ENCODE measurements around the gene ABCA2. TPM values are rescaled to one million over a fixed set of nuclear protein-coding genes. Genes with fewer than 3 reads are reported as not detected.

The ABCA2 gene
- polyA plus RNA-seq, 1 donor = 16.5 TPM

DNA sequence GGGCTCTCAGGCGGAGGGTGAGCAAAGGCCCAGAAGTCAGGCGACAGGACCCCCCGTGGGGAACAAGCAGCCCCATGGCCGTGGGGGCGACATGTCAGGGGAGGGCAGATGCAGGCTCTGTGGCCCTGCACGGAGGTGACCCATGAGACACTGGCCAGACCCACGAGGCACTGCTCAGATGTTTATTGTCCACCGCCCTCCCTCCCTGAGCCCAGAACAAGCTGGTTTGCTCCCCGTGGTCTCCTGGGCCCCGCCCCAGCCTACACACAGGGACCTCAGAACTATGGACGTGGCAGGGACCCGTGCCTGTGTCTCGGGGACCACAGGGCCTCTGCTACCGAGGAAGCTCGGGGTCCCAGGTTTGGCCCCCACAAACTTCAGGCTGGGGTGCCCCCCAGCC is 2.0 kb upstream of the ABCA2 start:
- DNase-seq (ENCODE audit: low read depth) = no peak

DNA sequence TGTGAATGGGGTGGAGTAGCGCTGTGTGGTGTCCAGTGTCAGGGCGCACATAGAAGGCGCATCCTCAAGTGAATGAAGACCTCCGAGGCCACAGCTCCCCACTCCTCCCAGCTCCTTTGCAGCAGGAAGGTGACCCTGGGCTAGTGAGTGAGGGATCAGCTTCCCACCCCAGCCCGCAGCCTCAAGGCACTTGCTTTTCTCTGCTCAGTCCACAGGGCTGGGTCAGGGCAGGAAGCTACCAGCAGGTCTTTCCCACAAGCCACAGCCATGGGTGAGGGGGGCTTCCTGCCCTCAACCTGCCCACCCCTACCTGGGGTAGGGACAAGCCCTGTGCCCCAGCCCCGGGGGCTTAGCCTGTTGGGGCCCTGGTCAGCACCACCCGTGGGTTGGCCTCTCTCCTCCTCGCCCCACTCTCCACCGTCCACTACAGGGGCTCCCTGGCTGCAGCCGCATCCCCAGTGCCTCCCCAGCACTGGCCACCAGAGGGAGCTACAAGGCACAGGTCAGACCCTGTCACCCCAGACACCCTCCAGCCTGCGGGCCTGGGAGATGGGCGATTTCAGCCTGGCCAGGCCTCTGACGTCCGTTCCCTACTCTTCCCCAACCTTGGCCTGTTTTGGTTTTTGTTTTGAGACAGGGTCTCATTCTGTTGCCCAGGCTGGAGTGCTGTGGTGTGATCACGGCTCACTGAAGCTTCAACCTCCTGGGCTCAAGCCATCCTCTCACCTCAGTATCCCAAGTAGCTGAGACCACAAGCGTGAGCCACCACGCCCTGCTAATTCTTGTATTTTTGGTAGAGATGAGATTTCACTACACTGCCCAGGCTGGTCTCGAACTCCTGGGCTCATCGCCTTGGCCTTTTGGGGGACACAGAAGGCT is 1.3 kb upstream of the ABCA2 start:
- no peak for DNase-seq (ENCODE audit: low read depth)

DNA sequence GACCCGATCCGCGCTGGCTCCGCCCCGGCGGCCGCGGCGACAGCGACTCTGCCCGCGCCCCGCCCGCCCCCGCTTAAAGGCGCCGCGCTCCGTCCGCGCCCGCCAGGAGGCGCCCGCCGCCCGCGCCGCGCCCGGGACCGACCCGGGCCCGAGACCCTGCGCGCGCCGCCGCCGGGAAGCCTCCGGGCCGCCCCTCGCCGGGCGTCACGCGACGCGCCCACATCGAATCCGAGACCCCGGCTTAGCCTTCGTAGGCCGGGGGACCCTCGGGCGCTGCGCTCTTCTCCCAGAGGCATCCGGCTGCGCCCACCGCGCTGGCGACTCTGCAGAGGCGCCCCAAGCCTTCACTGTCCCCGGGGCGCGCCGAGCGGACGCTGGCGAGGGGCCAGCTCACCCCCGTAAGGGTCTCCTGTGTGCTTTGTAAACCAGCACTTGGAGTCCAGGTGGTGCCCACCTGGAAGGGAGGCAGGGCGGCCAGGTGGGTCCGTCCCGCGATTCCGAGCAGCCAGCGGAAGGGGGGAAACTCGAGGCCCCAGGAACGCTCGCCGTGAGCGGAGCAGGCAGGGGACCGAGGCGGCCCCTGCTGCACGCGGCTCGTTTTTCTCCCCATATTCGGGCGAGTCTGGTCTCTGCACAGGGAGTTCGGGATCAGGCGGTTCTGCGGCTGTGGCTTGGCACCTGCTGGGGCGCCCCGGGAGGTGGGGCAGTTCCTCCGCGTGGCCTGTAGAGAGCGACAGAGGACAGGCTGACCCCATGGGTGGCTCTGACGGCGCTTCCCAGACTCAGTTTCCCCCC is 423 bp upstream of the ABCA2 start:
- no peak for DNase-seq (ENCODE audit: low read depth)

DNA sequence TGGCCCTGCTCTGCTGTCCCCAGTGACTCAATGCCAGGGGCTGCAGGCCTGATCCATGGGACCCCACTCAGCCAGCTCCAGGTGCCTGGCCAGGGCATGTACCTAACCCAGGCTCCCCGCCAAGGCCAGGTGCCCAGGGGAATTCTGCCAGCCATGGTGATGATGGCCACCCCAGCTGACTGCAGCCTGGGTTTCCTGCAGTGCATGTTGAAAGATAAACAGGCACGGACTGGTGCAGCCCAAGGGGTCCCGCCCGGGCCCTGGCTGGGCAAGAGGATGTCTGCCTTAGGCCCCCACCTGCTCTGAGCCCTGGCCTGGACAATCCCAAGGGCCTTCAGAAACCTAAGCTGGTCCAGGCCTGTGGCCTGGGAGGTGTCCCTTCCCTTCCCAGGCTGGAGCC is 1.2 kb downstream of the ABCA2 start:
- no peak for DNase-seq (ENCODE audit: low read depth)

DNA sequence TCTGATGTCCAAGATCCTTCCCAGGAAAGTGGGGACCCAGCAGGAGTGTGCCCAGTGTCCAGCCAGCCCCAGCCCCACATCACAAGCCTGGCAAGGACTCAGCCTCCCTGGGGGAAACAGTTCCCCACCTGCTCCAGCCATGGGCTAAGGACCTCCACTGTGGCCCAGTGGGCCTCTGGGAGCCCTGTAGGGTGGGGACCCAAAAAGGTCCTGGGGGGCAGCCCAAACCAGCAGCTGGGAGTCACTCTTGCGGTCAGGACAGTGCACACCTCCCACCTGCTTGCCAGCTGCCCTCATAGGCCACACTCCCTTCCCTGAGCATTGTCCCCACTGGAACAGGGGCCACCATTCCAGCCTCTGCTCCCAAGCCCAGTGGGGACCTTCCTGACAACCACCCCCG is 1.7 kb downstream of the ABCA2 start:
- no peak for DNase-seq (ENCODE audit: low read depth)

DNA sequence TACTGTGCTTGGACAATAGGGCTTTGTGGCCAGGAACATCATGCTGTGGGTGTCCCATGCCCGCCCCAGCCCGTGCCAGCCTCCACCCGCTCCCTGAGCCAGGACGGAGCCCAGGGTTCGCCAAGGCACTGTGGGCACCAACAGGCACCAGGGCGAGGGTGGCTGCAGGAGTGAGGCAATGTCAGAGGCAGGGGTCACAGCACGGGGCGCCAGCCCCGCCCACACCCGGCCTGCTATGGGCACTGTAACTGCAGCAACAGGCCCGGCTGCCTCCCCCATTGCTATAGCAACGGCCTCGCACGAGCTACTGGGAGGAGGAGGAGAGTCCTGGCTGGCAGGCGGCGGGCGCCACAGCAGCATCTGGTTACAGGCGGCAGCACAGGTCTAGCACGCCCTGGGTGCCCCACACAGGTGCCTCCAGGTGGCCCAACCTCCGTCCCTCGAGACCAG is 2.5 kb downstream of the ABCA2 start:
- DNase-seq (ENCODE audit: low read depth) = no peak

DNA sequence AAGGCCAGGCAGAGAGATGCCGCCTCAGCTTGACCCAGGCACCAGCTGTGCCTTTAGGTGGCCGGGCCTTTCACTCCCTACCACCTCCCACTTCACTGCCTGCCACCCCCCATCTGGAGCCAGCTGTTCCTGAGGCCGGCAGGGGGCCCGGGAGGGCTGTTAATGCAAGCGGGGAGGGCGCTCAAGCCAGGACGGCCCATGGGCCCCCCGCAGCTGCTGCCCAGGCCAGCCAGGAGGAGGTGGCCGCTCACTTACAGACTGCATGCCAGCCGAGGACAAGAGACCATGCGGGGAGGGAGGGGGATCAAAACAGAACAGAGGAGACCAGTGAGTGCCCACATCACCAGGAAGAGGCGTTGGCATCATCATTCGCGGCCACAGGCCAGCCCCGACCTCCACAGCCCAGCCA is 4.5 kb downstream of the ABCA2 start:
- DNase-seq (ENCODE audit: low read depth) = no peak

DNA sequence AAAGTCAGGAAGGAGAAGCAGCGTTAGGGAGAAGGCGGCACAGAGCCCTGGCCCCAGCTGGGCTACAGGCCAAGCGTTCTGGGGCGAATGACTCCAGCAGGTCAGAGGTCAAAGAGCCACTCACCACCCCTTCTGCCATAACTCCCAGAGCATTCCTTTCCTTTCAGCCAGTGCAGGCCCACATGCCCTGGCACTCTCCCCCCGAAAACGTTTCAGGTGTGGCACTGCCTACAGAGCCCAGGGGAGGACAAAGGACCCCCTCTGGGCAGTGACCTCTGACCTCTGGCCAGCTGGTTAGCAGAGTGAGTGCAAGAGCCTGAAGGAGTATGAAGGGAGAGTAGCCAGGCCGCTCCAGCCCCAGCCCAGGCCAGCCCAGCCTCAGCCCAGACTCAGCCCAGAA is 4.9 kb downstream of the ABCA2 start:
- no peak for DNase-seq (ENCODE audit: low read depth)

DNA sequence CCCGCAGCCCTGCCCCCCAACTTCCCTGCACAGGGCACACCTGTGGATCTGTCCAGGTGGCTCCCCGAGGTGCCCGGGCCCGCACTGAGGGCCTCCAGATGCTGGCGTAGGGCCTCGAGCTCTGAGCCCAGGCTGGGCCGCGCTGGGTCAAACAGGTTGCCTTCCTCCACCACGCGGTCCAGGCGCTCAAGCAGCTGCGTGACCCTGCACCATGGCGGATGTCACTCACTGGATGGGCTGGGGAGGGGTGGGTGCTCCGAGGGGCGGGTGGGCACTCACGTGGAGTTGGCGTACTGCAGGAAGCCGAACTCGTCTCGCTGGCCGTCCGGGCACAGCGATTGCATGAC is 5.4 kb downstream of the ABCA2 start:
- DNase-seq (ENCODE audit: low read depth) = no peak

DNA sequence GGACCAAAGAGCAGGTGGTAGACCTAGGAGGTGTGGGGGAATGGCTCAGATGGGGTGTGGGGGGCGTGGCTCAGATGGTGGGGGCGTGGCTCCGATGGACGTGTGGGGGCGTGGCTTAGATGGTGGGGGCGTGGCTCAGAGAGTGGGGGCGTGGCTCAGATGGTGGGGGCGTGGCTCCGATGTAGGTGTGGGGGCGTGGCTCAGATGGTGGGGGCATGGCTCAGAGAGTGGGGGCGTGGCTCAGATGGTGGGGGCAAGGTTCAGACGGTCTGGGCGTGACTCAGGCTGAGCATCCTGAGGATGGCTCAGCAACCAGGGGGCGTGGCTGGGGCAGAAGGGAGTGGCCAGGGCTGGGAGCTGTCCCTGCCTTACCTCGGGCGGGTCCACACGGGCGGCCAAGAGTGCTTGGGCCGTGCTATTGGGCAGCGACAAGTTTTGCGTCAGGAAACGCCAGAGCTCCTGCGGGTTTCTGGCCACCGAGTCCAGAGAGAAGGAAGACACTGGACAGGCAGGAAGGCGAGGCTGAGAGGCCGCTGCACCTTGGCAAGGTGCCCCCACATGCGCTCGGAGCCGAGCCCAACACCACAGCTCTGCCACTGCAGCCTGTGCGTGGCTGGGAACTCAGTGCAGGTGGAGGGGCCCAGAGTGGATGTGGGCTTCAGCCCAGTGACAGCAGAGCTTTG is 5.9 kb downstream of the ABCA2 start:
- DNase-seq (ENCODE audit: low read depth) = no peak

DNA sequence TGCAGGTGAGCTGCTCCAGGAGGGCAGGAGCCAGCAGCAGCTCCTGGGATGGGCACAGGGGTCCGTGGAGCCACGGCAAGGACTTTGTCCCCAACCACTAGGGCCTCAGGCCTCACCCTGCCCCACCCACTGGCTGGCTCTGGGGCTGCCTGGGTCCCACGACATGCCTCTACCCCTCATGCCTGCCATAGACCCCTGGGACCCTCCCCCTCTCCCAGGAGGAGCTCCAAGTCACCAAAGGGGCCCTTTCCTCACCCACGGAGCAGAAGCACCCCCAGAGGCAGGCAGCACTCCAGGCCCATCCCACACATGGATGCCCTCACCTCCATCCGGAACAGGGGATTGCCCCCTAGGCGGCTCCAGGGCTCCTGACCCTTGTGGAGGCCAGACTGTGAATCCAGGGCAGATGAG is 6.5 kb downstream of the ABCA2 start:
- DNase-seq (ENCODE audit: low read depth) = no peak

DNA sequence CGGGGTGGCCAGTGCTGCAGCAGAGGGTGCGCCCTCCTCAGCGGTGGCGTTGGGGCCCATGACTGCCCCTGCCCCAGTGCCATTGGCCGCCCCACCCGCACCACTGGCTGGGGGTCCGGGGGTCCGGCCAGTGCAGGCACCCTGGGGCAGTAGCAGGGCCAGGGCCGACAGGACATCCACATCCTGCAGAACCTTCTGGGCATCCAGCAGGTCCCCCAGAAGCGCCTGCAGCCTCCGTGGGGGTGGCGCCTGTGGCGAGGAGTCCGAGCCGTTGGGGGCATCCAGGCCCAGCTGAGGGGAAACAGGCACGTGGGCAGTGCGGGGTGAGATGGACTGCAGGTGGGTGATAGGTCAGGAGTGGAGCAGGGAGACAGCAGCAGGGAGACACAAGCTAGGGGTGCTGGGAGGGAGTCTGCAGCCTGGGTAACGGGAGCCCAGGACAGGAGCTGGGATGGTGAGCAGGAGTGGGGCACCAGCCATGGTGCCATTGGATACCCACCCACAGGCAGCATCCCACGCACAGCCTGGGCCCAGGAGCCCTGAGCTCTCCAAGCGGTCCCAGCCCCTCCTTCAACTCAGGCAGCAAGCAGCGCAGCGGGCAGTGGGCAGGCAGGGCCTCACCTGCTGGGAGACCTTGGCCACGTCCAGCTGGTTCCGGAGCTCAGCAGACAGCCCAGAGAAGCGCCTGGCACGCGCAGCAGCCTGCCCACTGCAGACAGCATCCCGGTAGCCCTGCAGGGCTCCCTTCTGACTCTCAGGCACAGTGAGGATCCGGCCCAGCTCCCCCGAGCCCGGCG is 7.1 kb downstream of the ABCA2 start:
- no peak for DNase-seq (ENCODE audit: low read depth)

DNA sequence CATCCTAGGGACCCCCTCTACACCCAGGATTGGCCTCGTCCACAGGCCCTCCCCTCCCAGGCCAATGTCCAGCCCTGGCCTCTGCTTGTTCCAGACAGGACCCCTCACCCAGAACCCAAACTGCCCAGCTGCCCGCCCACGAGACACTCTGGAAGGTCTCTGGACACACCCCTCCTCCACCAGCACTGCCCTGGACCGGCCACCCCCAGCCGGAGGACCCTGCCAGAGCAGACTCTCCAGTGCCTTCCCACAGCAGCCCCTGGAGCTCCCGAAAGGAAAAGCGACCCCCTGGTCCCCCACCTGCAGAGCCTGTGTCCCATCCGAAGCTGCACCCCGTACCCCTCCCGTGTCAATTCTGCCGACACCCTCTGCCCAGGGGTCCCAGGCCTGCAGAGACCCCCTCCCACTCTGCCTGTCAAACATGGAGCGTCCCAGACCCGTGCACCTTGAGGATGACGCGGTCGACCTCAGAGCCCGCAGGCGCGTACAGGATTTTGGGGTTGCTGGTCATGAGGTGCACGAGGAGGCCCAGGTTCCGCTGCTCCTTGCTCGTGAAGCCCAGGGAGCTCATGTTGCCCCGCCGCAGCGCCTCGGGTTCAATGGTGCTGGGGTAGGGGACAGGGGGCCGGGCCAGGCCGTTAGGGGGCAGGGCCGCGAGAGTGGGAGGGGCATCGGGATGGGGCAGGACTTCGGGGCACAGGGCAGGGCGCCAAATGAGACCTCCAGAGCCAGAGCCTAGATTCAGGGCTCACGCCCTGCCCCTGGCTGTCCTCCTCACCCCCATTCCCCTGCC is 8.0 kb downstream of the ABCA2 start:
- DNase-seq (ENCODE audit: low read depth) = no peak

DNA sequence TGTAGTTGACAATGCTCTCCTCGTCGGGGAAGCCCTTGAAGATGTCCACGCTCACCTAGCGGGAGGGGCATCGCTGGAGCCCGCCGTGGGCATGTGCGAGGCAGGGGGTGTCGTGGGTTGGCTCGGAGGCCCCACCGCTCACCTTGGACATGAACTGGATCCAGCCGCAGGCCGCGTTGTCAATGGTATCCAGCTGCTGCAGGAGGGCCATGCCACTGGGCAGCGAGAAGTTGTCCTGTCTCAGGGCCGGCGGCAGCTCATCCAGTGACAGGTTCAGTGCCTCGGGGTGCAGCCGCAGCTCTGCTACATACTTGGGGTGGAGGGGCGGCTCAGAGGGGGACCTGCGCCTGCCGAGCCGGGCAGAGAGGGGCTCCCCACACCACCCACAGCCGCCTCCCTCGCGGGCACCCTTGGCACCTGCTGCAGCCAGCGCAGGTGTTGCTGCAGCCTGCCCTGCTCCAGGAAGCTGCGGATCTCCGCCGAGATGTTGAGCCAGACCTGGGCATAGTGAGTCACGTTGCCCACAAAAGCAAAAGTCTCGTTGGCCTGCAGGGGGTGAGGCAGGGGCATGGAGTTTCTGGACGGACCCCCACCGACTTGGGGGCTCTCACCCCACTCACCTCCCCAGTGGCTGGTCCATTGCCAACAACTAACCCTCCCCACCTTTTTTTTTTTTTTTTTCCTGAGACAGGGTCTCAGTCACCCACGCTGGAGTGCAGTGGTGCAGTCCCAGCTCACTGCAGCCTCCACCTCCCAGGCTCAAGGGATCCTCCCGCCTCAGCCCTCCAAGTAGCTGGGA is 9.1 kb downstream of the ABCA2 start:
- no peak for DNase-seq (ENCODE audit: low read depth)

DNA sequence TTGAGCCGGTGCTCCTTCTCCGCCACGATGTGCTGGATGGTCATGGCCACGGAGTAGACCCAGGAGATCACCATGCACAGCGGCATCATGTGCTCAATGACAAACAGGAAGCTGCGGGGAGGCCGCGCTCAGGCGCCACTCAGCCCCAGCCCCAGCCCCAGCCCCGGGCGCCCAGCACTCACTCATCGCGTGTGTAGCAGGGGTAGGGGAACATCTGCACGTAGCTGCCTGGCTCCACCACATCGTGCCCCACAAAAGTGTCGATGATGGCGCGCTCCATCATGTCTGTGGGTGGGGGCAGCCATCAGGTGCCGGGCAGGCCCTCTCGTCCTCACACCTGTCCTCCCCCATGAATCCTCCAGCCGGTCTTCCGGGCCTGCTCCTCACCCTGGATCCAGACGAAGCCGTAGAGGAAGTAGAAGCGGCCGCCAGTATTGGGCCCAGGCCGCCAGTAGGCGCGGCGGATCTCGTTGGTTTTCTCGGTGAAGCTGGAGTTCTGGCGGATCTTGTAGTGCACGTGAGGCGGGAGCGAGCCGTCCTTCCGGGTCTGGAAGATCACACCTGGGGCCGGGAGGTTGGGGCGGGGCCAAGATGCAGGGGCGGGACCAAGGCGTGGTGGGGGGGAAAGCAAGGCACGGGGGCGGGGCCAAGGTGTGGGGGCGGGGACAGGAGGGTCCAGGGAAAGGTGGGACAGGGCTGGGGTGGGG is 10.1 kb downstream of the ABCA2 start:
- no peak for DNase-seq (ENCODE audit: low read depth)

DNA sequence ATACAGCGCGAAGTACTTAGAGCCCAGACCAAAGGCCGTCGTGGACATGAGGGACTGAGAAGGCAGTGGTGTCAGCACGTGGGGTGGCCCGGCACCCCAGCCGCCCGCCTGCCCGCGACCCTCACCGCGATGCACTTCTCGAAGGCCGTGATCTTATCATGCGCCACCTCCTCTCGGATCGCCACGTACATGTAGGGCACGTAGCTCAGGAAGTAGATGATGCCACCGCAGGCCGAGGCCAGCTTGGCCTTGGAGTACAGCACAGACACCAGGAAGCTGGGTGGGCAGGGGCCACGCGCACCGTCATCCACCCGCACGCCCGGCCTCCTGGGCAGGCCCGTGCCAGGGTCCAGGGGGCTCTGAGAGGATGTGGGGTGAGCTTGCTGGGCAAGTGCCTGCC is 11.0 kb downstream of the ABCA2 start:
- DNase-seq (ENCODE audit: low read depth) = no peak

DNA sequence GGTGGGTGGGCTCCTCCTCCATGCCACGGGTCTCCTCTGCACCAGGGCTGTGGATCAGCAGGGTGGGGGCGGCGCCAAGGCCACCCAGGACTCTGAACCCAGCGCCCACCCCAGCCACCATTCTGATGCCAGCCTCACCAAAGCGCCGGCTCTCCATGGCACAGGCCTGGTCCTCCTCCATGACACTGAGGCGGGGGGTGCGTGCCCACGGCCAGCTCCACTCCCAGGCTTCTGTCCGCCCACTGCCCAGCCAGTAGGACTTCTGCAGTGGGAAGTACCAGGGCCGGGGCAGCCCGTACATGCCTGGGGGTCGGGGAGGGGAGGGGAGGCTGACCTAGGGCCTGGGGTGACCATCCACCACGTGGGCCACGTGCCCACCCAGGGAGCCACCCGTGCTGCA is 11.6 kb downstream of the ABCA2 start:
- DNase-seq (ENCODE audit: low read depth) = no peak

DNA sequence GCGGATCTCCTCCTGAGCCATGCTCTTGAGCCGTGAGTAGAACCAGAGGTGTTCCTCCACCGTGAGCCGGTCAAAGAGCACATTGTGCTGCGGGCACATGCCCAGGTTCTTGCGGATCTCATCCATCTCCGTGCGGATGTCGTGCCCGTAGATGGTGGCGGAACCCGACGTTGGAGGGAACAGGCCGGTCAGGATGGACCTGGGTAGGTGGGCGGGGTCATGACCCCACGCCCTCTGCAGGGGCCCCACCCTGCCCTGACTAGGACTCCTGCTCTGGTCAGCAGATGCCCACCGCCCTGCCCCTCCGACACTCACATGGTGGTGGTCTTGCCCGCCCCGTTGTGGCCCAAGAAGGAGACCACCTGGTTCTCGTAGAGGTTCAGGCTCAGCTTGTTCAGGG is 12.1 kb downstream of the ABCA2 start:
- DNase-seq (ENCODE audit: low read depth) = no peak

DNA sequence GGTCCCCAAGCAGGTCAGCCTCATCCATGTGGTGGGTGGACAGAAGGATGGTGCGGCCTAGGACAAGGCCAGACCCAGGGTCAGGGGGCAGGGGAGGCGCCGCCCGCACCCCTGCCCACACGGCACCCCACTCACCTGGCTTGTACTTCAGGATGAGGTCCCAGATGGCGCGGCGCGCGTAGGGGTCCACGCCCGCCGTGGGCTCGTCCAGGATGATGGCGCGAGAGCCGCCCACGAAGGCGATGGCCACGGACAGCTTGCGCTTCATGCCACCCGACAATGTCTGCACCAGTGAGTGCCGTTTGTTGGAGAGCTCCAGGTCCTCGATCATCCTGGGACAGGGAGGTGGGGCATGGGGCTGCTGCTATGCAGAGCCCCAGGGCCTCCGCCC is 12.5 kb downstream of the ABCA2 start:
- DNase-seq (ENCODE audit: low read depth) = no peak
